Left renal cortex interstitium (tissue), 4 donors: Measurements from ENCODE around the gene S100A7. TPM values are rescaled to one million over a fixed set of nuclear protein-coding genes. Genes with fewer than 3 reads are reported as not detected.
A peak's percentile ranks its signal among the peaks of the same experiment; 100 is the strongest.
"Not testable (repeated sequence)": the region's sequence is repeated elsewhere in the genome, so short reads cannot be mapped to it uniquely, and the experiment has no call there.

Experiments used
- DNase-seq, 4 donors: peaks; one replicate each; pipeline ENCODE4 v3.0.0-alpha.2; 2013; ENCODE audit warnings: low read depth in 4 of 4, low spot score in 2 of 4, missing footprints in 1 of 4
- polyA plus RNA-seq, 4 donors: library from polyadenylated mRNA; unstranded; fragments of 120-200 nt; gene quantifications; one replicate each; pipeline ENCODE4 v1.2.1, GENCODE V29; 2013; ENCODE audit not compliant: insufficient read length in 4 of 4

Gene S100A7
- polyA plus RNA-seq, 4 donors: 0.32 to 0.87 (median 0.55) TPM; not detected in 1

DNA sequence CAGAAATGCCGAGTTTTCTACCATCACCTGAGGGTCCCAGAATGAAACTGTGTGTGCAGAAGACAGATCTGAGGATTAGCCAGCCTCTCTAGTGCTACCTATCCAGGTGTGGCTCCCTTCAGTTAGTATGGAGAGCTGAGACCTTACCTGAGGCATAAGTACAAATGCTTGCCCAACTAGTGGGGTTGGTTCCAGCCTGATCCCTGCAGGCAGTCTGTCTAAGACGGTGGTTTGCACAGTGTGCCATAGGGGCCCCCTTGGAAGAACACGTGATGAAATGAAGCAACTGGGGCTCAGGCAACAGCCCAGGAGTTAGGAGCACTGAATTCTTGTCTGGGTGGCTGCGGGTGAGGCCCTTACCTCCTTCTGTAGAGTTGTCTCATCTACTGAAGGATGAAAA is 28.5 kb downstream of the S100A7 start:
- DNase-seq: no peak

- no peak for DNase-seq
These were observed 29.0 kb downstream of the S100A7 start for GRCh38 chr1:153431427-153431826.

DNA sequence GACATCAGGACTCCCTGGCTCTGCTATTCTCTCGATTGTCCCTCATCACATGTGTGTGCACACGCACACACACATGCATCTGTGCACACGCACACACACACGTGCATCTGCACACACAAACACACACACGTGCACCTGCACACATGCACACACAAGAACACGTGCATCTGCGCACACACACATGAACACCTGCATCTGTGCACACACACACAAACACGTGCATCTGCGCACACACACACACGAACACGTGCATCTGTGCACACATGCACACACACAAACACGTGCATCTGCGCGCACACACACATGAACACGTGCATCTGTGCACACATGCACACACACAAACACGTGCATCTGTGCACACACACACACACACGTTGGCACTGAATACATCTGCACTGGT is 29.4 kb downstream of the S100A7 start:
- no peak for DNase-seq

GRCh38 chr1:153430561-153430960 is 29.9 kb downstream of the S100A7 start:
- no peak for DNase-seq

- DNase-seq: no peak
These were observed 30.3 kb downstream of the S100A7 start for GRCh38 chr1:153430166-153430553.

DNA sequence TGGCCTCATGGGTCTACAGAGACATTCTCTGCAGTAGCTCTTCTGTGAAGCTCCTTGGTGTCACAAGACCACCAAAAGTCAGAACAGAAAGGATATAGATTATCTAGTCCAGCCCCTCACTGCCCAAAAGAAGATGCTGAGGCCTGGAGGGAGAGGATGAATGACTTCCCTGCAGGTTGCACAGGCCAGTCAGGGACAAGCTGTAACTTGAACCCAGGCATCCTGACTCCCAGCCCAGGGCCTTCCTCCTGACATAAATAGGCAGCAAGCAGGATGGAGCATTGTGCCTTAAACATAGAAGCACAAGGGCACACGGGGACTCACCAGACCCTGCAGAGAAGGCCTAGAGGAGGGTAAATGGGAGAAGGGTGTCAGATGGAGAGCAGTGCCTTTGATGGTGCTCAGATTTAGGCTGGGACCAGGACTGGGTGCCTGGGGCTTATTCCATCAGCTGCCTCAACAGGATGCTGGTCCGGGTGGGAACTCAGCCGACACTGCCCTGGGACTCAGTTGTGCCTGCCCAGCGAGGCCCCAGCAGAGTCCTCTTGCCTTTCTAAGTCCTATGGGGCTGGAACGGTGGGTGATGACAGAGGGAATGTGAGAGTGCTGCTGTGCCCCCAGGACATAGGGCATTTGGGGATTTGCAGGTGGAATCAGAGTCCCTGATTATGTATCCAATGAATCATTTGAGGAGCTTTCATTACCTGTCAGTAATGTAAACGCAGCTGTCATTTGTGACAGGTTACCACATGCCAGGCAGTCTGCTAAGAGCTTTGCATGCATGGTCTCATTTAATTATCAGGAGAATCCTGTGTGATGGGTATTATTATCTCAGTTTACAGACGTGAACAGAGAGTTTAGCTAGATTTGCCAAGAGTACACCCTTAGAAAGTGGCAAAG is 30.9 kb downstream of the S100A7 start:
- DNase-seq: no peak

DNA sequence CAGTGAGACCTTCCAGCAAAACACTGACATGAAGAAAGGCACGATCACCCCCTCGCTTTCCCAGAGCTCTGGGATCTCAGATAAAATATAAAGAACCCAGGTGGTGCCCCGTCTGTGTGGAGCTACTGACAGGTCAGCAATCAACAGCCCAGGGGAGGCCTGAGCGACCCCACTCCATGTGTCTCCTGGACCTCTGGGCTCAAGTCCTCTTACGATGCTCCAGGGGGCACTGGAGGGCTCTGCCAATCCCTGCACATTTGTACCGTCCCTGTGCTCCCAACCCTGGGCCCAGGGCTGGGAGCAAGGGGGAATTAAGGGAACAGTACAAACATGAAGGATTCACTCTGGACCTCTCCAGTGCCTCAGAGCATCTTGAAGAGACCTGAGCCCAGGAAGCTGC is 31.7 kb downstream of the S100A7 start:
- no peak for DNase-seq

DNA sequence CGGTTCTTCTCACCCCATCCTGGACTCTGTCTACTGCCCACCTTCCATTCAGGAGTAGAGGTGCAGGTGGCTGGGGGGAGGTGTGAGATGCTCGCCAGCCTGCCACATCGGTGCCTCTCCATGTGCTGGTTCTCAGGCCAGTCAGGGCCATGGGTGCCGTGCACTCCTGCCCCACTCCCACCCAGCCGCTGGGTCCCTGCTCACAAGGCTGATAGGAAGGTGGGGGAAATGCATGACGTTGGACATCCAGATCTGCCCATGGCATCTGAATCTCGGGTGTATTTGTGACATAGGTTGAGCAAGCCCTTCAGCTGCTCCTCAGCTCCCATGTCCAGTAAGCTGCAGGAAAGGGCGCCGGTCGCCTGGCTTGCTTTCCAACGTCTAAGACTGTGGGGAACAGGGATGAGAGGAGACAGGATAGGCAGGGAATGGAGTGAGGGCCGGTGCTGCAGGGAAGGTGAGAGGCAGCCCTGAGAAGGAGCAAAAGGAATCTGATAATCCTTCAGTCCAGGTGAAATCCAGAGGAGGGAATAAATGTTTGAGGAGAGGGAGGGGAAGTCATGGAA is 32.3 kb downstream of the S100A7 start:
- DNase-seq: no peak

DNA sequence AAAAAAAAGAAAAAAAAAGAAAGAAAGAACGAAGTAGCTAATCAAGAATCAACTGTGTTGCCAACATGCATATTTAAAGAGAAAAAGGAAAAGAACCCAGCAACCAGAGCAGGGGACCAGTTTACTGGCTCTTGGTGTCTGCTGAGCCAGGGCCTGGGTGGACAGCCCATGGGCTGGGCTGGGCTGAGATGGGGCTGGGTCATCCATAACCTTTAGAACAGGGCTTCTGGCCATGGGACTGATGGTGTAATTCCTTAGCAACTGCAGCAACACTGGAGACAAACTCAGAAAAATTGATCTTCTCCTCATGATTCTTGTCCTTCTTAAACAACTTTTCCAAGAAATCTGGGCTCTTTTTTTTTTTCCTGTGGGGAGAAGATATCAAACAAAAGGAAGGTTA is 33.6 kb downstream of the S100A7 start:
- DNase-seq: no peak

DNA sequence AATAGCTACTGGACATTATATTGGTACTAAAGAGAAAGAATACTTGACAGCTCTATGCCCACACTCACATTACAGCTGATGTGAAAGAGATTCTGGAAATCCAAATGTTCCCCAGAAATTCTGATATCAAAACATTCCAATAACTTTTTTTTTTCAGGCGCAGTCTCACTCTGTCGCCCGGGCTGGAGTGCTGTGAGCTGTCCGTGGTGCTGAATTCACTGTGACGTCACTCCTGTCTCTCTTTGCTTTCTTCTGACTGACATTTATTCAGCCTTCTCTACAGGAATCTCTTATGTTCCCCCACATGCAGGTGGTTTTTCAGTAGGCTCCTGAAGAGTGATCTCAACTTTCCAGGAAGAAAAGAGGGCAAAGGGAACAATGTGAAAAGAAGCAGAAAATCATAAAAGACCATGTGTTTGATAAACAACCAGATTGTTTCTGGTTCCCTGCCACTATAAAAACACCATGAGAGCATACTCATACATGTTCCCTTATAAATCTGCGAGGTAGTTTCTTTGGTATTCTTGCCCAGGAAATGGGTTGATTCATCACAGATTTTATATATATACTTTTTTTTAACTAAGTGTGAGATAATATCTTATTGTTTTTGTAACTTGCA is 37.9 kb downstream of the S100A7 start:
- DNase-seq: peak; percentile 48 to 80 (median 57)

DNA sequence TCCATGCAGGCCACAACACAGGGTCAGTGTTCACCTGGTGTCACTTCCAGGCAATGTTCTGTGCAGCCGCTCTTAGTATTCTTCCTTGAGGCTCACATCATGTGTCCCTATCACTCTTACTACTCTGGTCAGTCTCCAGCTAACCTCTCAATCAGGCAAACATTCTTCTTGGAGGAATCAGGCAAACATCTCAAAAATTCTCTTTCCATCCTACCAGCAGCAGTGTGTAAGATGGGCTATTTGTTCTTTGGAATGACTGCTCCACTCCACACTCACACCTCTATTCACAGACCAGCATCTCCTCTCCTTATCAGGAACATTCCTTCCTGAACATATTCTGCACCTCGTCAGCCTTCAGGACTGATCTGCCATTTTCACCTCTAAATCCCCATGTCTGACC is 40.1 kb downstream of the S100A7 start:
- no peak for DNase-seq

- not testable (repeated sequence) for DNase-seq
These were observed 41.0 kb downstream of the S100A7 start for GRCh38 chr1:153419436-153419793.

- DNase-seq: not testable (repeated sequence)
These were observed 41.6 kb downstream of the S100A7 start for GRCh38 chr1:153418758-153419435.

DNA sequence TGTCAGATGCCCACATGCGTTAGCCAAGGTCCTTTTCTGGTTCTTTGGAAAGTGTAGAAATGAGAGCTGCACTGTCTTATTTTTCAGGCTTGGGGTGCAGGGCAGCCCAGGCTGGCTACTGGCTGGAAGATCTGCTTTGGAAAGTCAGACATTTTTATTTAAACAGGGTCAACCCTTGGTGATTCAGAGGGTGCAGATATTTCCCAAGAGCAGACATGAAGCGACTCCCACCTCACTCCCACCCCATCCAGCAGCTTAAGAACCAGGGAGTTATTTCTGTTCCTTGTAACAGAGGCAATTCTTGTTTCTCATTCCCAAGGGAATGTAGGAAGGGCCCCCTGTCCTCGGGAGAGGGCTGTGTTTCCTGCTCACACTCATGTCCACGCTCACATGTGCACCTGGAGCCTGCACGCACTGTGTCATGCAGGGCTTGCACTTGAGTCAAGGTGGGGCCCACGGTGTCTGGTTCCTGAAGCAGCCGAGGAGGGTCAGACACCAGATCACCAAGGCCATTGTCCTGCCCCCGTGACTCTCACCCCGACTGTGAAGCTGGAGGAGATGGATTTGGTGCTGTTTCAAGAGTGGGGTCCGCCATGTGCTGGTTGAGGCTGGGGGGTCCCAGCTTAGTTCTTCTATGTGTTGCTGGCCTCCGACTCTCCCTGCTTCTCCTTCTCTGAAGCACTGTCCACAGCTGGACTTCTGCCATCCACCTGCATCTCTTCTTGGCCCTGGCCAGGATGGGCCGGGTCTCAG is 43.1 kb downstream of the S100A7 start:
- no peak for DNase-seq

GRCh38 chr1:153415850-153416570 is 44.4 kb downstream of the S100A7 start, which contains the start of gene S100A7A:
TSS of gene S100A7A (plus strand) at chr1:153416520. CDS start at chr1:153418083, 1,563 bp downstream.
- no peak for DNase-seq

DNA sequence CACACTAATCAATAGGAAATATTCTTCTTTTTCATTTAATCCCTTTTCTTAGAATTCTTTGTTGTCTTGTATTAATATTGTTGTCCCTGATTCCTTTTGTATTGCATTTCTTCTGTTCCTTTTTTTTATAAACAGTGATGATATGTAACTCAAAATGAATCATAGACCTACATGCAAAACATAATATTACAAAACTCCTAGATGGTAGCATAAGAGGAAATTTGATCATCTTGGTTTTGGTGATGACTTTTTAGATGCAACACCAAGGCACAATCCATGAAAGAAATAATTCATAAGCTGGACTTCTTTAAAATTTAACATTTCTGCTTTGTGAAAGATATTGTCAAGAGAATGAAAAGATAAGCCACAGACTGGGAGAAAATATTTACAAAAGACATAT is 46.5 kb downstream of the S100A7 start:
- not testable (repeated sequence) for DNase-seq
